Right forelimb (tissue), 1 donor: ENCODE data around the gene RPL37A.

Source experiments
- DNase-seq: peaks from one replicate; pipeline ENCODE4 v3.0.0-alpha.2; 2018

Gene RPL37A

GRCh38 chr2:216491793-216492596, 6.6 kb upstream of the RPL37A start:
- DNase-seq, result no peak

DNA sequence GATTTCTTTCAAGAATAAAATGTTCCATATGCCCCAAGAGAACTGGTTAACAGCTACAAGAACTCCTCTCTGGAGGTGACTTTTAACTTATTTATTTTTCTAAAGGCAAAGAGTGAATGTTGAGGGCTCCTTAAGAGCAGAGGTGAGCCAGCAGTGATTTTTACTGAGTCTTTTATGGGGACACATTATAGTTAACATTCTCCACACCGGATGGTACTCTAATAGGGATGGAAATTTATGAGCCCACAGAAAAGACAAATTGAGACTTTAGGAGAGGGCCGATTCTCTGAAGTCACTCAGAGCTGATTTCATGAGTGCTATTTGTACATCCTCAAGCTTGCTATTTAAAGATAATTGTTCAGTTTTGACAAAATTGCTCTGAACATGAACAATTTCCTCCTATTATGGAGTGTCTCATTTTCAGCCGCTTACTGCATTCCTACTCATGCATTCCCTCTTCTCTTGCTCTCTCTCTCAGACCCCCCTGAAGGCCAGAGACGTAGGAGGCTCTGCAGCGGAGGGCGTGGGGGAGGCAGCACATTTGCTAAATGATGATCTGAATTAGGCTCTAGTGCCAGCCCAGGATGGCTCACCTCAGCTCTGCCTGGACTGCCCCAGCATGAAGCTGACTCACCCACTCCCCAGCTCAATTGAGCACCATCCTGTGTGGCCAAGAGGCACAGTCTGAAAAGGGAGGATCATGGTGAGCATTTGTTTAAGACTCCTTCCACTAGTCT, 5.9 kb upstream of the RPL37A start:
- DNase-seq, result no peak

- DNase-seq, result no peak
Measured at GRCh38 chr2:216493334-216493685, 5.3 kb upstream of the RPL37A start.

GRCh38 chr2:216495656-216496055, 3.0 kb upstream of the RPL37A start:
- DNase-seq, result no peak

DNA sequence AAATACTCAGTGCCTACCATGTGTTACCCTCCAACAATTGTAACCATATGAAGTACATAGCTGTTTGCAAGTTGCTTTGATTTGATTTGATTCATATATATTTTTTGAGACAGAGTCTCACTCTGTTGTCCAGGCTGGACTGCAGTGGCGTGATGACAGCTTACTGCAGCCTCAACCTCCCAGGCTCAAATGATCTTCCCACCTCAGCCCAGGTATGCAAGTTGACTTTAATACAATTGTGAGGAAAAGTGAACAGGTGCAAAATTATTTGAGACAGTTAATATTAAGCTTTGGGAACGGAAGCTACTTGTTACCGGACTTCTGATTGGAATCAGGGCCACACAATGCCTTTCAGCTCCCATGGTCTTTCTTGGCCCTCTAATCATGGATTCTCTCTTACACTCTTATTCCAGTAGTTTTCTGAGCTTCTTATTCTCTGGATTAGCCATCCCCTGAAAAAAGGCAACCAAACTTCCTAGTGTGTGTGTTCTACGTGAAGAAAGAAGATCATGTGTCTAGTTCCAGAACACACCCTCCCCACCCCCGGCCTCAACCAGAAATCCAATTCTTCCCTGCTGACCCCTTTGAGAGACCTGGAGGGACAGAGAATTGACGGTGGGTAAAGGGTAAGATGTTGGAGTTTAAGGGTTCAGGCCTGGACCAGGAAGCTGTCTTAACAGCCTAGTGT, 1.1 kb upstream of the RPL37A start:
- no peak for DNase-seq

GRCh38 chr2:216498070-216498378, 620 bp upstream of the RPL37A start:
- DNase-seq, result no peak

DNA sequence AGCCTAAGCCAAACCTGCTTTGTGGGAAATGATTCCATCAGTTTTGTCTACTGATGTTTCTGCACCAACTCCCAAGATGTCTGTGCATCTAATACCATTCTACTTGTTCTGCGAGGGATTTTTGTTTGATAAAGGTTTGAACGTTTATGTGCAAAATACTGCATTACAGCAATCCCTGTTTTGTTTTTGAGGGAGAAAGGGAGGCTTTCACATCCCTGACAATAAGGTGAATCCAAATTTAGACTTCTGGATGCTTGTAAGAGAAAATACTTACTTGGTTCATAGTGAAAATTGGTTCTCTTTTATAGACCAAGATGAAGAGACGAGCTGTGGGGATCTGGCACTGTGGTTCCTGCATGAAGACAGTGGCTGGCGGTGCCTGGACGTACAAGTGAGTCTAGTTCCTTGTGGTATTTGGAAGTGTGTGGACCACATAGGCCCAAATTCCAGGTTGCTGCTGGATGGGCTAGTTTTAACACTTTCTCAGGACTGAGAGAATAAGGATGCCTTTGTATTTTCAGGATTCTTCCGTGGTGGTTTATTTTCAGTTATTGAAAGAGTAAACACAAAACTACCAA, 1.1 kb downstream of the RPL37A start:
- DNase-seq, result no peak

- no peak for DNase-seq
Measured at GRCh38 chr2:216500572-216500971, 1.9 kb downstream of the RPL37A start.

DNA sequence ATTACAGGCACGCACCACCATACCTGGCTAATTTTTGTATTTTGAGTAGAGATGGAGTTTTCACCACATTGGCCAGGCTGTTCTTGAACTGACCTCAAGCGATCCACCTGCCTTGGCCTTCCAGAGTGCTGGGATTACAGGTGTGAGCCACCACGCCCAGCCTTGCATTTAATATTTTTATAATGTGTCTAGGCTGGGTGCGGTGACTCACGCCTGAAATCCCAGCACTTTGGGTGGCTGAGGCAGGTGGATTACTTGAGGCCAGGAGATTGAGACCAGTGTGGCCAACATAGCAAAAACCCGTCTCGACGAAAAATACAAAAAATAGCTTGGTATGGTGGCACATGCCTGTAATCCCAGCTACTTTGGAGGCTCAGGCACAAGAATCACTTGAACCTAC, 3.2 kb downstream of the RPL37A start:
- DNase-seq, result no peak

- DNase-seq, result no peak
Measured at GRCh38 chr2:216502381-216503158, 3.9 kb downstream of the RPL37A start.

DNA sequence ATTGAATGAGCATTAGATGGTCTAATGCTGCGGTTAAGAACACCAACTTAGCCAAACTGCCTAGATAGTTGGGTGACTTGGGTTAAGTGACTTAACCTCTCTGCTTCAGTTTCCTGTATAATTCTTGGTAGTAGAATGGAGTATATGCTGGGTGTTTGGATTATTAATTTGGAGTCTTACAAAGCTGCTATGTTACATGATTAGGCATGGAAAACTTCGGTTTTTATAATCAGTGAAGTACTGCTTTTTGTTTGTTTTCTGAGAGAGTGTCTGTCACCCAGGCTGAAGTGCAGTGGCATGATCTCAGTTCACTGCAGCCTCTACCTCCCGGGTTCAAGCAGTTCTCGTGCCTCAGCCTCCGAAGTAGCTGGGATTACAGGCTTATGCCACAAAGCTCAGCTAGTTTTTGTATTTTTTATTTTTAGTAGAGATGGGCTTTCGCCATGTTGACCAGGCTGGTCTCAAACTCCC, 4.5 kb downstream of the RPL37A start:
- DNase-seq, result no peak

DNA sequence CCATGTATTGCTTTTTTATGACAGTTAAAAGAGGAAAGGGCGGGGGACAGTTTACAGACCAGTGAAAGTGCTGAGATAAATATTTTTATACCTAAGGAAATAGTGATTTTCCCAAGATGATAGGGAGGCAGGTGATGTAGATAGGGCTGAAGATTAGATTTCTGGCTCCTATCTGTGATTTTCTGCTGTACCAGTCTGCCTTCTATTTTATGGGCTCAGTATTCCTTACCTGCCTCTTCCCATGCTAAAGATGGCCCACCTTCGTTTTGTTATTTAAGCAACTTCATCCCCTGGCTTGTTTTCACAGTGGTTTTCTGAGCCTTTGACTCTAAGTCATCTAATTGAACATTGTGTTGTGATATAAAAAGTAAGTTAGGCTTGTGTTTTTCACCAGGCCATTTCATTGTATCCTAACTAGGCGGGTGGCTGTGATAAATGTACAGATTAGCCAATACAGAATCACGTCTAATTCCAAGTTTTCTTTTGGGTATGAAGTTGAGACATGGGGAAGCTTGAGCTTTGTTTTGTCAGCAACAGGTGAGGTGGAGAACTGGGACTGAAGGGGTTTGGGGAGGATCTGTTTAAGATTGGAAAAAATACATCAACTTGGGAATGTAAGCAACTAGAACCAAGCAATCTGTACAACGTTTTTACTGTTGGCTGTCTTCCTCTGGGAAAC, 5.2 kb downstream of the RPL37A start:
- DNase-seq, result no peak

DNA sequence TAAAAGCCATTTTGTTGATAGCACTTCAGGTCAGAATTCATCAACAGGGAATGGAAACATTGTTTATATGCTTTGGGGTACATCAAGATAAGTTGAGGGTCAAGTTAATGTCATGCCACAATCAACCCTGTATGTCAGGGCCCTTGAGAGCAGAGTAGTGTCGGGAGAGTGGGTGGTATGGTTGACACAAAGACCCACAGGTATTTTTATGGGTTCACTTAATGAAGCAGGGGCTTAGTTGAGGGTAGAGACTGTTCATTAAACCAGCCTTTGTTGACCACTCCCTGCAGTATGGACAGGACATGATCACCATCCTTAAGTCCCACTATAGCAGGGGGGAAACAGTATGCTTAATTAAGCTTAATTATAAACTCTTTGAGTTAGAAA, 5.7 kb downstream of the RPL37A start:
- no peak for DNase-seq

GRCh38 chr2:216505133-216506106, 6.8 kb downstream of the RPL37A start:
- no peak for DNase-seq

DNA sequence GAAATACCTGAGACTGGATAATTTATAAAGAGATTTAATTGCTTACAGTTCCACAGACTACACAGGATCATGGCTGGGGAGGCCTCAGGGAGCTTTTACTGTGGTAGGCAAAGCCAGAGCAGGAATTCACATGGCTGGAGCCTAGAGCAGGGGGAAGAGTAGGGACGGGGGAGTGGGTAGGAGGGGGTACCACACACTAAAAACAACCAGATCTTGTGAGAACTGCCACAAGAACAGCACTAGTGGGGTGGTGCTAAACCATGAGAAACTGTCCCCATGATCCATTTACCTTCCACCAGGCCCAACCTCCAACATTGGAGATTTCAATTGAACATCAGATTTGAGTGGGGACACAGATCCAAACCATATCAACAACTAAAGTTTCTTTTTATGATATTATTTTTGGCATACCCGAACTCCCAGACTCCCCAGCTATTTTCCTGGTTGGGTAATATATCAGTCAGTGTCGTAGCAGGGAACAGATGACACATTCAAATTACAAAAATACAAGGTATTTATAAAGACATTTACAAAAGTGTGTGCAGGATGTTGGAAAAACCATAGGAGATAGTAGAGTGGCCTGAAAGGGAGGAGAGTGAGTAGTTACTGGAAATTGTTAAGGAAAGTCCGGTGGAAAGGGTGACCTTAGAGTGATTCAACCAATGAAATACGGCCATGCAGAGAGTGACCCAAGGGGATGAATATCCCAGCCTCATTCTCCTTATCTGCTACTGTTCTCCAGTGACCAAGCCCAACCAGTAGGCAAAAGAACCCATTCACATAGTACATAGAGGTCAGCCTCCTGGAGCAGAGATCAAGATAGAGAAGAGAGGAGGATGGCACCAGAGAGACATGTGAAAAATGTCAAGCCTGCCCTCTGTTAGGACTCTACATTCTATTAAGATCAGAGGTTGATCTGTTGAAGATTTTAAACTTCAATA, 8.8 kb downstream of the RPL37A start:
- no peak for DNase-seq

- DNase-seq, result no peak
Measured at GRCh38 chr2:216508229-216508628, 9.6 kb downstream of the RPL37A start.

- DNase-seq, result no peak
Measured at GRCh38 chr2:216516730-216517350, 18.2 kb downstream of the RPL37A start.

- DNase-seq, result no peak
Measured at GRCh38 chr2:216517447-216518225, 19.0 kb downstream of the RPL37A start.
